Endometrium (tissue), 2 donors: Measurements from ENCODE around the gene GPN3.
"Not testable (repeated sequence)": the region's sequence is repeated elsewhere in the genome, so short reads cannot be mapped to it uniquely, and the experiment has no call there.

Source experiments
- FAIRE-seq: peaks from 2 replicates; lab custom pipeline; 2012; peaks lifted over from hg19 to GRCh38; lab: Jason Lieb, UNC
- donor health status: control.
- donor health status: control.

Gene GPN3

GRCh38 chr12:110444455-110444854 is 23.6 kb downstream of the GPN3 start:
- FAIRE-seq = no peak

- FAIRE-seq = no peak
These were observed 31.8 kb downstream of the GPN3 start for GRCh38 chr12:110436231-110436630.

GRCh38 chr12:110431957-110432587 is 36.0 kb downstream of the GPN3 start:
- peak; percentile 81 for FAIRE-seq

GRCh38 chr12:110429676-110430075 is 38.4 kb downstream of the GPN3 start:
- FAIRE-seq = not testable (repeated sequence)

GRCh38 chr12:110426406-110426805 is 41.7 kb downstream of the GPN3 start:
- peak; percentile 96 for FAIRE-seq

GRCh38 chr12:110424237-110424636 is 43.8 kb downstream of the GPN3 start:
- FAIRE-seq = no peak

GRCh38 chr12:110421701-110422100 is 46.4 kb downstream of the GPN3 start:
- FAIRE-seq = no peak

GRCh38 chr12:110421159-110421661 is 46.8 kb downstream of the GPN3 start:
- no peak for FAIRE-seq

GRCh38 chr12:110420644-110421043 is 47.4 kb downstream of the GPN3 start:
- not testable (repeated sequence) for FAIRE-seq

GRCh38 chr12:110417113-110417512 is 50.9 kb downstream of the GPN3 start:
- FAIRE-seq = not testable (repeated sequence)

GRCh38 chr12:110410086-110410485 is 58.0 kb downstream of the GPN3 start:
- not testable (repeated sequence) for FAIRE-seq

- FAIRE-seq = not testable (repeated sequence)
These were observed 62.9 kb downstream of the GPN3 start for GRCh38 chr12:110405126-110405662.

GRCh38 chr12:110403976-110404682 is 63.9 kb downstream of the GPN3 start:
- FAIRE-seq = no peak

GRCh38 chr12:110403146-110403975 is 64.7 kb downstream of the GPN3 start, which contains the start of gene ANAPC7:
TSS of gene ANAPC7 (minus strand) at chr12:110403708. CDS start at chr12:110403627, 81 bp downstream.
- FAIRE-seq = no peak
